DOHH2 (cell line): ENCODE data around the gene TMEM187.

ENCODE experiments used
- H3F3A ChIP-seq: fragments of 200-600 bp; sonication (generic), shearing (Covaris generic); 2 replicates; pipeline ENCODE4 v1.6.0; 2016; ENCODE audit warnings: antibody characterized with exemption, mild to moderate bottlenecking; ENCODE audit not compliant: control insufficient read depth, insufficient read depth
- H3K27ac ChIP-seq: fragments of 200-600 bp; sonication (generic); 2 replicates; pipeline ENCODE4 v1.5.1; 2014; ENCODE audit warnings: low read depth, mild to moderate bottlenecking, low read length, moderate library complexity
- H3K27me3 ChIP-seq: fragments of 200-600 bp; sonication (generic); 2 replicates; pipeline ENCODE4 v1.6.1; 2014; ENCODE audit warnings: mild to moderate bottlenecking, low read length, mixed read lengths; ENCODE audit not compliant: control insufficient read depth
- H3K36me3 ChIP-seq: fragments of 200-600 bp; sonication (generic); 2 replicates; pipeline ENCODE4 v1.6.1; 2014; ENCODE audit warnings: mild to moderate bottlenecking, low read length, moderate library complexity, mixed read lengths; ENCODE audit not compliant: control insufficient read depth
- H3K4me1 ChIP-seq: fragments of 200-600 bp; sonication (generic); 2 replicates; pipeline ENCODE4 v1.6.1; 2014; ENCODE audit warnings: mild to moderate bottlenecking, low read length, mixed read lengths; ENCODE audit not compliant: control insufficient read depth
- H3K4me2 ChIP-seq: fragments of 200-600 bp; sonication (generic); 2 replicates; pipeline ENCODE4 v1.6.0; 2014; ENCODE audit warnings: mild to moderate bottlenecking, low read length, moderate library complexity
- H3K4me3 ChIP-seq: fragments of 200-600 bp; sonication (generic); 2 replicates; pipeline ENCODE4 v1.5.1; 2014; ENCODE audit warnings: mild to moderate bottlenecking, low read length, mixed read lengths
- H3K79me2 ChIP-seq: fragments of 200-600 bp; sonication (generic); 2 replicates; pipeline ENCODE4 v1.6.1; 2014; ENCODE audit warnings: mild to moderate bottlenecking, low read length, mixed read lengths; ENCODE audit not compliant: control insufficient read depth
- H3K9me2 ChIP-seq: fragments of 200-600 bp; sonication (generic); replicated peaks from 2 replicates; pipeline ENCODE4 v1.6.1; 2014; ENCODE audit warnings: mild to moderate bottlenecking, low read length, mixed read lengths; ENCODE audit not compliant: control insufficient read depth
- H3K9me3 ChIP-seq: fragments of 200-600 bp; sonication (generic); 2 replicates; pipeline ENCODE4 v1.6.1; 2014; ENCODE audit warnings: antibody characterized with exemption, low read length, mixed read lengths; ENCODE audit not compliant: control insufficient read depth, insufficient read depth
- H4K20me1 ChIP-seq: fragments of 200-600 bp; sonication (generic); 2 replicates; pipeline ENCODE4 v1.6.0; 2014; ENCODE audit warnings: low read depth, mild to moderate bottlenecking, antibody characterized with exemption, low read length, moderate library complexity; ENCODE audit not compliant: control insufficient read depth, insufficient read depth
- EZH2phosphoT487 ChIP-seq: fragments of 200-600 bp; sonication (generic); IDR thresholded peaks from 2 replicates; pipeline ENCODE4 v1.6.1; 2017; ENCODE audit warnings: borderline replicate concordance, mild to moderate bottlenecking, antibody characterized with exemption, low read length, moderate library complexity, mixed read lengths
- TF ChIP-seq, protein P1 (sequence below): fragments of 200-600 bp; sonication (generic); IDR thresholded peaks from one replicate; pipeline ENCODE4 v1.5.1; 2014; ENCODE audit warnings: antibody characterized with exemption, mild to moderate bottlenecking, low read depth, low read length; ENCODE audit not compliant: poor library complexity, severe bottlenecking

TMEM187 gene

DNA sequence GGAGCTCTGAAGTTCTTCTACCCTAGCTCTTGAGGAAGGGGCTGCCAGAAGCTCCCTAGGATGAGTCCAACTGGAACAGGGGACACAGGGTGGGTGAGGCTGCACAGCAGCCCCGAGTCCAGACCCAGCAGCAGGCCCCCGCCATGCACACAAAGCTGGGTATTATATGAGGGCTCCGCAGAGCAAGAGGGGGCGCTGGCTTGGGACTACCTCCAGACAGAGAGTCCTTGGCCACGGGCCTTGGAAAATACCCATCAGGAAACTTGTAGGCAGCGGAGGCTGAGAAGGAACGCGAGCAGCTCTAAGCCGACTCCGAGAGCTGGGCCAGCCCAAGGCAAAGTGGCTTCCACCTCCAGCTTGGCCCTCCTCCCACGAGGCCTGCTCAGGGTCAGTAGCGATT is 9.0 kb upstream of the TMEM187 start:
- Histone ChIP-seq H3K36me3 (peaks cover 95% of the 10 kb centered on the region), H3K27me3 (no peaks in the 10 kb centered on the region), H3K4me3 (no peak overlapping the region), H3K9me2 (no peaks in the 10 kb centered on the region), H3K4me2 (no peak overlapping the region), H3K27ac (no peak overlapping the region), H3K4me1 (peaks cover 26% of the 10 kb centered on the region), H3K79me2 (peaks cover 60% of the 10 kb centered on the region), H3K9me3 (no peaks in the 10 kb centered on the region), H4K20me1 (peaks cover 7% of the 10 kb centered on the region), H3F3A (no peaks in the 10 kb centered on the region)
- TF ChIP-seq EZH2phosphoT487: no peak
- TF ChIP-seq, protein P1, sequence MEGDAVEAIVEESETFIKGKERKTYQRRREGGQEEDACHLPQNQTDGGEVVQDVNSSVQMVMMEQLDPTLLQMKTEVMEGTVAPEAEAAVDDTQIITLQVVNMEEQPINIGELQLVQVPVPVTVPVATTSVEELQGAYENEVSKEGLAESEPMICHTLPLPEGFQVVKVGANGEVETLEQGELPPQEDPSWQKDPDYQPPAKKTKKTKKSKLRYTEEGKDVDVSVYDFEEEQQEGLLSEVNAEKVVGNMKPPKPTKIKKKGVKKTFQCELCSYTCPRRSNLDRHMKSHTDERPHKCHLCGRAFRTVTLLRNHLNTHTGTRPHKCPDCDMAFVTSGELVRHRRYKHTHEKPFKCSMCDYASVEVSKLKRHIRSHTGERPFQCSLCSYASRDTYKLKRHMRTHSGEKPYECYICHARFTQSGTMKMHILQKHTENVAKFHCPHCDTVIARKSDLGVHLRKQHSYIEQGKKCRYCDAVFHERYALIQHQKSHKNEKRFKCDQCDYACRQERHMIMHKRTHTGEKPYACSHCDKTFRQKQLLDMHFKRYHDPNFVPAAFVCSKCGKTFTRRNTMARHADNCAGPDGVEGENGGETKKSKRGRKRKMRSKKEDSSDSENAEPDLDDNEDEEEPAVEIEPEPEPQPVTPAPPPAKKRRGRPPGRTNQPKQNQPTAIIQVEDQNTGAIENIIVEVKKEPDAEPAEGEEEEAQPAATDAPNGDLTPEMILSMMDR: no peak

DNA sequence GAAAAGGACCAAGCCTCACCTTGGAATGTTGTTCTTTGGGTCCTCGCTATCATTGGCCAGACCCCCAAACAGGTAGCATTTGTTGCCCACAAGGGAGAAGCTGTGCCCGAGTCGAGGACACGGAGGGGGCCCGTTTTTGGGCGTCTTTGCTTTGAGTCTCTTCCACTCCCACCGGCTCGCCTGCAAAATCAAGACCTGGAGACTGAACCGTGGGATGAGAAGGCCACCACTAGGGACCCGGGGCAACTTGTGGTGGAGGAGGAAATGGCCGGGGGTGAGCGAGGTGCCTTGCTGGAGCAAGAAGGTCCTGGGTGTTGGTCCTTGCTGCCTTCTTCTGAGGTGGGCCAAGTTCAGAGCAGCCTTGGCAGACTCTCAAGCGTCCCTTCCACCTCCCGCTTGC is 8.4 kb upstream of the TMEM187 start:
- H3K4me2 ChIP-seq: no peak overlapping the region
- H3K79me2 ChIP-seq: peaks cover 65% of the 10 kb centered on the region
- no peaks in the 10 kb centered on the region for H3F3A ChIP-seq
- H3K9me2 ChIP-seq: no peaks in the 10 kb centered on the region
- peaks cover 31% of the 10 kb centered on the region for H3K4me1 ChIP-seq
- H3K36me3 ChIP-seq: peaks cover 94% of the 10 kb centered on the region
- H4K20me1 ChIP-seq: peaks cover 7% of the 10 kb centered on the region
- no peaks in the 10 kb centered on the region for H3K9me3 ChIP-seq
- no peaks in the 10 kb centered on the region for H3K27me3 ChIP-seq
- no peak overlapping the region for H3K4me3 ChIP-seq
- H3K27ac ChIP-seq: no peak overlapping the region
- no peak for TF ChIP-seq EZH2phosphoT487
- TF ChIP-seq, protein P1: no peak

DNA sequence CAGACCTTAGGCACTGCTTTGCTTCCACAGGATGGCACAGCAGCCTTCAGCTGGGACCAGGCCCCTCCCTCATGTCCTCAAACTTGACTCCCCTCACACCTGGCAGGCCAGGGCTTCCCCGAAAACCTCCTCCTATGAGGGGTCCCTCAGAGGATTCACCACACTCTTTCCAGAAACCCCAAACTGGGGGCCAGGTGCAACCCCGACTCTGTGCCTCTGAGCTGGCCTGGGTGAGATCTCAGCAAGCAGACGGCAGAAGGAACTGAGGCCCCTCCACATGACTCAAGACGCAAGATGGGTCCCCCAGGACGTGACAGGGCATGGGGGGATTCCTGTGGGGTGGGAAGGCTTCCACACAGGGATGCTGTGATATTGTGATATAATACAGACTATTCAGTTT is 7.1 kb upstream of the TMEM187 start:
- TF ChIP-seq, protein P1: no peak
- TF ChIP-seq EZH2phosphoT487: no peak
- no peak overlapping the region for H3K27ac ChIP-seq
- H3K9me2 ChIP-seq: no peaks in the 10 kb centered on the region
- H3K36me3 ChIP-seq: peaks cover 89% of the 10 kb centered on the region
- no peak overlapping the region for H3K4me2 ChIP-seq
- peaks cover 78% of the 10 kb centered on the region for H3K79me2 ChIP-seq
- H3K27me3 ChIP-seq: no peaks in the 10 kb centered on the region
- no peaks in the 10 kb centered on the region for H3K9me3 ChIP-seq
- no peaks in the 10 kb centered on the region for H3F3A ChIP-seq
- H4K20me1 ChIP-seq: peaks cover 7% of the 10 kb centered on the region
- H3K4me3 ChIP-seq: no peak overlapping the region
- peaks cover 31% of the 10 kb centered on the region for H3K4me1 ChIP-seq
